Peyer's patch (tissue), 4 donors: ENCODE data around the gene ATP2C2. TPM values are rescaled to one million over a fixed set of nuclear protein-coding genes. Genes with fewer than 3 reads are reported as not detected.

Experiments used
- DNase-seq, 3 donors: peaks; one replicate each; pipeline ENCODE4 v3.0.0-alpha.2; 2017 to 2019
- H3K27ac ChIP-seq, 4 donors: fragments of 200-600 bp; sonication (generic); one replicate each; pipeline ENCODE4 v1.5.1; 2016 to 2019
- H3K27me3 ChIP-seq, 2 donors: fragments of 200-600 bp; sonication (generic); one replicate each; pipeline ENCODE4 v1.5.1; 2019
- H3K36me3 ChIP-seq, 3 donors: fragments of 200-600 bp; sonication (generic); one replicate each; pipeline ENCODE4 v1.5.1; 2016 to 2019
- H3K4me1 ChIP-seq, 4 donors: fragments of 200-600 bp; sonication (generic); one replicate each; pipeline ENCODE4 v1.5.1; 2016 to 2019
- H3K4me3 ChIP-seq, 4 donors: fragments of 200-600 bp; sonication (generic); 1 replicate in 3 of 4; 2 replicates in 1 of 4; pipeline ENCODE4 v1.5.1; 2016 to 2019; ENCODE audit warnings: mild to moderate bottlenecking in 1 of 4
- H3K9me3 ChIP-seq, 4 donors: fragments of 200-600 bp; sonication (generic); one replicate each; pipeline ENCODE4 v1.5.1; 2016 to 2019; ENCODE audit warnings: mild to moderate bottlenecking in 1 of 4
- POLR2A ChIP-seq, 2 donors: fragments of 450-650 bp; IDR thresholded peaks; one replicate each; pipeline ENCODE4 v1.5.1; 2017; ENCODE audit warnings: antibody characterized with exemption in 2 of 2, mild to moderate bottlenecking in 2 of 2, moderate library complexity in 2 of 2
- total RNA-seq, 4 donors: library from RNA; depleted of rRNA; stranded (reverse); fragments of >200 nt; gene quantifications; one replicate each; pipeline ENCODE4 v1.1.0, GENCODE V29; 2016
- TF ChIP-seq, protein P1 (sequence below), 6 experiments: fragments of 450-650 bp in 4 of 6; fragments of 200-600 bp in 2 of 6; sonication (generic) in 1 of 6; IDR thresholded peaks; one replicate each; pipeline ENCODE4 v1.5.1; 2017 to 2019; ENCODE audit warnings: antibody characterized with exemption in 6 of 6, mild to moderate bottlenecking in 3 of 6, moderate library complexity in 1 of 6

The ATP2C2 gene
- total RNA-seq, 4 donors from 2014 or later, result 84.2 to 148 (median 115) TPM

- H3K4me1 ChIP-seq, result no peaks in the 10 kb centered on the region
- no peaks in the 10 kb centered on the region for H3K27me3 ChIP-seq
- H3K27ac ChIP-seq, result no peak overlapping the region
- H3K4me3 ChIP-seq, result no peak overlapping the region
- peaks cover 0 to 8% (median 2%) of the 10 kb centered on the region in 4 donors for H3K9me3 ChIP-seq
- H3K36me3 ChIP-seq, result peaks cover 0 to 43% (median 0%) of the 10 kb centered on the region in 3 donors
- peak in 1 of 3 donors; percentile 21 for DNase-seq
- TF ChIP-seq, protein P1, sequence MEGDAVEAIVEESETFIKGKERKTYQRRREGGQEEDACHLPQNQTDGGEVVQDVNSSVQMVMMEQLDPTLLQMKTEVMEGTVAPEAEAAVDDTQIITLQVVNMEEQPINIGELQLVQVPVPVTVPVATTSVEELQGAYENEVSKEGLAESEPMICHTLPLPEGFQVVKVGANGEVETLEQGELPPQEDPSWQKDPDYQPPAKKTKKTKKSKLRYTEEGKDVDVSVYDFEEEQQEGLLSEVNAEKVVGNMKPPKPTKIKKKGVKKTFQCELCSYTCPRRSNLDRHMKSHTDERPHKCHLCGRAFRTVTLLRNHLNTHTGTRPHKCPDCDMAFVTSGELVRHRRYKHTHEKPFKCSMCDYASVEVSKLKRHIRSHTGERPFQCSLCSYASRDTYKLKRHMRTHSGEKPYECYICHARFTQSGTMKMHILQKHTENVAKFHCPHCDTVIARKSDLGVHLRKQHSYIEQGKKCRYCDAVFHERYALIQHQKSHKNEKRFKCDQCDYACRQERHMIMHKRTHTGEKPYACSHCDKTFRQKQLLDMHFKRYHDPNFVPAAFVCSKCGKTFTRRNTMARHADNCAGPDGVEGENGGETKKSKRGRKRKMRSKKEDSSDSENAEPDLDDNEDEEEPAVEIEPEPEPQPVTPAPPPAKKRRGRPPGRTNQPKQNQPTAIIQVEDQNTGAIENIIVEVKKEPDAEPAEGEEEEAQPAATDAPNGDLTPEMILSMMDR (IDR thresholded peaks at IDR 0.05), result no peak
- TF ChIP-seq POLR2A (IDR thresholded peaks at IDR 0.05), result no peak
Observed at GRCh38 chr16:84467256-84467655, 98.9 kb downstream of the ATP2C2 start.

GRCh38 chr16:84467709-84468108 is 99.4 kb downstream of the ATP2C2 start:
- Histone ChIP-seq H3K9me3 (peaks cover 0 to 8% (median 2%) of the 10 kb centered on the region in 4 donors), H3K27ac (no peak overlapping the region), H3K36me3 (peaks cover 0 to 38% (median 0%) of the 10 kb centered on the region in 3 donors), H3K4me3 (no peak overlapping the region), H3K27me3 (no peaks in the 10 kb centered on the region), H3K4me1 (no peaks in the 10 kb centered on the region)
- no peak for DNase-seq
- TF ChIP-seq POLR2A (IDR thresholded peaks at IDR 0.05), result no peak
- TF ChIP-seq, protein P1 (IDR thresholded peaks at IDR 0.05), result no peak

DNA sequence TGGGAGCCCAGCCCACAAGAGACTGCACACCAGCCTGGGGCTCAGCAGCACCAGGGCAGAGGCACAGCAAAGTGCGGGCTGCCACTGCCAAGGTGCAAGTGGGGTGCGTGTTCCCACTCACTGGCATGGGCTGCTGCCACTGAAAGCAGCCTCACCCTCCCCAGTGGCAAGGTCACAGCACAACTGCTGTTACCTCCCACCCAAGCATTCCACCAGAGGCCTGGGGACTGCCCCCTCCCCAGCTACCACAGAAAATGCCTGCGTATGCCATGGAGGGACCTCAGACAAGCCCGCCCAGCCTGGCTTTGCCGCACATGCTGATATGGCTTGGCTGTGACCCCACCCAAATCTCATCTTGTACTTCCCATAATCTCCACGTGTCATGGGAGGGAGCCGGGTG is 103.0 kb downstream of the ATP2C2 start:
- no peak for DNase-seq
- Histone ChIP-seq H3K36me3 (peaks cover 0 to 14% (median 0%) of the 10 kb centered on the region in 3 donors), H3K4me3 (no peak overlapping the region), H3K27ac (no peak overlapping the region), H3K9me3 (peaks cover 0 to 8% (median 2%) of the 10 kb centered on the region in 4 donors), H3K4me1 (no peaks in the 10 kb centered on the region), H3K27me3 (no peaks in the 10 kb centered on the region)
- TF ChIP-seq, protein P1 (IDR thresholded peaks at IDR 0.05), result no peak
- no peak for TF ChIP-seq POLR2A (IDR thresholded peaks at IDR 0.05)

- DNase-seq, result no peak
- TF ChIP-seq POLR2A (IDR thresholded peaks at IDR 0.05), result no peak
- TF ChIP-seq, protein P1 (IDR thresholded peaks at IDR 0.05), result no peak
- H3K27me3 ChIP-seq, result no peaks in the 10 kb centered on the region
- peaks cover 0 to 8% (median 2%) of the 10 kb centered on the region in 4 donors for H3K9me3 ChIP-seq
- no peak overlapping the region for H3K4me3 ChIP-seq
- H3K36me3 ChIP-seq, result peaks cover 0 to 14% (median 0%) of the 10 kb centered on the region in 3 donors
- no peak overlapping the region for H3K27ac ChIP-seq
- no peaks in the 10 kb centered on the region for H3K4me1 ChIP-seq
Observed at GRCh38 chr16:84471966-84472365, 103.6 kb downstream of the ATP2C2 start.

DNA sequence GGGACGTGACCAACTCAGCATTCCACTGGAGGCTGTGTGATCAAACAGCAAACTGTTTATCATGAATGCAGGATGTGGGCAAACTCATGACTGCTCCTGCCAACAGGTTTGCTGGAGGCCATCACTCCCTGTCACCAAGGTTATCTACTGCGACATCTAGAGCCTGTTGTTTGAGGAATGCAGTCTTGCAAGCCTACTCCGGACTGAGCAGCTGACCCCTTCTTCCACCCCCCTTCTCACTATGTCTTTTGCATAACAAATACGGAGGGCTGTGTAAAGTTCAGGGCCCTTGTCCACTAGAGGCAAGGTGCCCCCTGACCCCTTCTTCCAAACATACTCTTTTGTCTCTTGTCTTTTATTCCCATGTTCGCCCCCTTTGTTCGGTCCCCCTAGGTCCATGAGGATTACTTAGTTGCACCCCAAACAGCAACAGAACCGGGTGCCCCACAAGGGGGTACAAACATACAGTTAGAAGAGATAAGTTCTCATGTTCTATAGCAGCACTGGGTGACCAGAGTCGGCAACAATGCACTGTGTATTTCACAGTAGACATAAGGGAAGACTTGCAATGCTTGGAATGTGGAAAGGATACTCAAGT is 107.4 kb downstream of the ATP2C2 start:
- no peak for DNase-seq
- TF ChIP-seq, protein P1 (IDR thresholded peaks at IDR 0.05), result no peak
- TF ChIP-seq POLR2A (IDR thresholded peaks at IDR 0.05), result no peak
- no peaks in the 10 kb centered on the region for H3K9me3 ChIP-seq

More for the DNA sequence above, 107.4 kb downstream of the ATP2C2 start:
- Histone ChIP-seq H3K27me3 (no peaks in the 10 kb centered on the region), H3K36me3 (peaks cover 0 to 18% (median 0%) of the 10 kb centered on the region in 3 donors), H3K4me3 (no peak overlapping the region), H3K27ac (no peak overlapping the region), H3K4me1 (no peaks in the 10 kb centered on the region)
